H9 (cell line): ENCODE data around the gene UFSP2. TPM values are rescaled to one million over a fixed set of nuclear protein-coding genes. Genes with fewer than 3 reads are reported as not detected.

Source experiments
- DNase-seq: peaks from one replicate; pipeline ENCODE4 v3.0.0-alpha.2; 2017
- H2AFZ ChIP-seq: one replicate; pipeline ENCODE4 v1.6.1; 2013; ENCODE audit warnings: mild to moderate bottlenecking, low read length, control low read depth, moderate library complexity
- H2AK5ac ChIP-seq: 2 replicates; pipeline ENCODE4 v1.6.1; 2013; ENCODE audit warnings: low read length, control low read depth, mixed read lengths; ENCODE audit not compliant: insufficient read length
- H2BK120ac ChIP-seq: one replicate; pipeline ENCODE4 v1.6.1; 2013; ENCODE audit warnings: low read depth, mild to moderate bottlenecking, low read length, control low read depth, inconsistent platforms; ENCODE audit not compliant: poor library complexity, severe bottlenecking
- H2BK12ac ChIP-seq: 2 replicates; pipeline ENCODE4 v1.6.1; 2013; ENCODE audit warnings: low read length, control low read depth, mixed read lengths, low read depth; ENCODE audit not compliant: insufficient read length
- H2BK15ac ChIP-seq: 2 replicates; pipeline ENCODE4 v1.6.1; 2013; ENCODE audit warnings: low read depth, low read length, control low read depth
- H2BK20ac ChIP-seq: one replicate; pipeline ENCODE4 v1.6.1; 2013; ENCODE audit warnings: low read depth, mild to moderate bottlenecking, low read length, control low read depth, inconsistent platforms; ENCODE audit not compliant: poor library complexity, severe bottlenecking
- H2BK5ac ChIP-seq: 2 replicates; pipeline ENCODE4 v1.6.1; 2013; ENCODE audit warnings: low read length, control low read depth, mixed read lengths; ENCODE audit not compliant: insufficient read length
- H3K14ac ChIP-seq: 2 replicates; pipeline ENCODE4 v1.6.1; 2013; ENCODE audit warnings: low read length, control low read depth; ENCODE audit not compliant: insufficient read depth
- H3K18ac ChIP-seq: 2 replicates; pipeline ENCODE4 v1.6.1; 2013; ENCODE audit warnings: low read depth, mild to moderate bottlenecking, mixed read lengths, low read length, control low read depth; ENCODE audit not compliant: insufficient read length
- H3K23ac ChIP-seq: 2 replicates; pipeline ENCODE4 v1.6.1; 2013; ENCODE audit warnings: low read length, control low read depth, mixed read lengths, low read depth; ENCODE audit not compliant: insufficient read length
- H3K23me2 ChIP-seq: 2 replicates; pipeline ENCODE4 v1.6.1; 2013; ENCODE audit warnings: low read depth, mild to moderate bottlenecking, mixed read lengths, low read length, control low read depth; ENCODE audit not compliant: insufficient read length, poor library complexity, severe bottlenecking
- H3K27ac ChIP-seq: 2 replicates; pipeline ENCODE4 v1.5.1; 2013; ENCODE audit warnings: low read length, control low read depth, mixed read lengths, low read depth; ENCODE audit not compliant: insufficient read length
- H3K27me3 ChIP-seq: 2 replicates; pipeline ENCODE4 v1.6.1; 2013; ENCODE audit warnings: low read length, control low read depth, inconsistent platforms; ENCODE audit not compliant: insufficient read depth
- H3K4ac ChIP-seq: 2 replicates; pipeline ENCODE4 v1.6.1; 2013; ENCODE audit warnings: low read depth, mild to moderate bottlenecking, control low read depth, inconsistent platforms, low read length, moderate library complexity
- H3K4me1 ChIP-seq: 2 replicates; pipeline ENCODE4 v1.6.1; 2013; ENCODE audit warnings: low read length, control low read depth, inconsistent platforms; ENCODE audit not compliant: insufficient read depth
- H3K4me2 ChIP-seq: 2 replicates; pipeline ENCODE4 v1.6.1; 2013; ENCODE audit warnings: low read length, control low read depth, mixed read lengths; ENCODE audit not compliant: insufficient read length, insufficient read depth
- H3K56ac ChIP-seq: 2 replicates; pipeline ENCODE4 v1.6.1; 2013; ENCODE audit warnings: low read depth, mild to moderate bottlenecking, mixed read lengths, low read length, control low read depth; ENCODE audit not compliant: insufficient read length
- H3K79me1 ChIP-seq: 2 replicates; pipeline ENCODE4 v1.6.1; 2013; ENCODE audit warnings: low read depth, mild to moderate bottlenecking, moderate library complexity, low read length, control low read depth, inconsistent platforms; ENCODE audit not compliant: insufficient read depth, poor library complexity, severe bottlenecking
- H3K79me2 ChIP-seq: 2 replicates; pipeline ENCODE4 v1.6.1; 2013; ENCODE audit warnings: low read length, control low read depth, inconsistent platforms; ENCODE audit not compliant: insufficient read depth
- H3K9ac ChIP-seq: 2 replicates; pipeline ENCODE4 v1.6.1; 2013; ENCODE audit warnings: low read length, control low read depth, mixed read lengths; ENCODE audit not compliant: insufficient read length; ENCODE audit errors: extremely low read depth
- H3K9me3 ChIP-seq: one replicate; pipeline ENCODE4 v1.6.1; 2013; ENCODE audit warnings: low read depth, low read length, inconsistent platforms; ENCODE audit not compliant: control insufficient read depth
- H3T11ph ChIP-seq: one replicate; pipeline ENCODE4 v1.6.1; 2013; ENCODE audit warnings: mild to moderate bottlenecking, low read length, control low read depth, inconsistent platforms
- H4K20me1 ChIP-seq: one replicate; pipeline ENCODE4 v1.6.1; 2013; ENCODE audit not compliant: control insufficient read depth, insufficient read length, insufficient read depth
- H4K5ac ChIP-seq: 2 replicates; pipeline ENCODE4 v1.6.1; 2013; ENCODE audit warnings: low read depth, mild to moderate bottlenecking, mixed read lengths, low read length, control low read depth; ENCODE audit not compliant: insufficient read length
- H4K8ac ChIP-seq: replicated peaks from 2 replicates; pipeline ENCODE4 v1.6.1; 2013; ENCODE audit warnings: low read length, control low read depth, mixed read lengths, low read depth; ENCODE audit not compliant: insufficient read length
- H4K91ac ChIP-seq: 2 replicates; pipeline ENCODE4 v1.6.1; 2013; ENCODE audit warnings: low read depth, mild to moderate bottlenecking, moderate library complexity, mixed read lengths, low read length, control low read depth; ENCODE audit not compliant: insufficient read length
- H3K27ac Mint-ChIP-seq, 3 experiments: 2 replicates in 2 of 3; 3 replicates in 1 of 3; pipeline ENCODE4 v1.8.0; 2020 to 2021; ENCODE audit warnings: mixed read lengths in 3 of 3, mild to moderate bottlenecking in 1 of 3, moderate library complexity in 1 of 3
- H3K27me3 Mint-ChIP-seq: 2 replicates; pipeline ENCODE4 v1.8.0; 2021; ENCODE audit warnings: low read depth, mild to moderate bottlenecking, moderate library complexity, mixed read lengths
- H3K36me3 Mint-ChIP-seq, 3 experiments: 2 replicates in 2 of 3; 3 replicates in 1 of 3; pipeline ENCODE4 v1.8.0; 2020 to 2021; ENCODE audit warnings: low read depth in 3 of 3, mixed read lengths in 3 of 3; ENCODE audit not compliant: insufficient read depth in 1 of 3
- H3K4me1 Mint-ChIP-seq, 2 experiments: 2 replicates each; pipeline ENCODE4 v1.8.0; 2020; ENCODE audit warnings: mixed read lengths in 2 of 2
- H3K4me3 Mint-ChIP-seq, 2 experiments: 2 replicates in 1 of 2; 3 replicates in 1 of 2; pipeline ENCODE4 v1.8.0; 2020 to 2021; ENCODE audit warnings: mild to moderate bottlenecking in 2 of 2, mixed read lengths in 2 of 2, moderate library complexity in 1 of 2
- H3K9me3 Mint-ChIP-seq, 2 experiments: 2 replicates in 1 of 2; 3 replicates in 1 of 2; pipeline ENCODE4 v1.8.0; 2020; ENCODE audit warnings: mild to moderate bottlenecking in 2 of 2, mixed read lengths in 2 of 2, moderate library complexity in 1 of 2
- CTCF ChIP-seq: fragments of 200-600 bp; sonication (generic); conservative IDR thresholded peaks from 3 replicates; pipeline ENCODE4 v1.8.0; 2021; ENCODE audit warnings: antibody characterized with exemption, mild to moderate bottlenecking
- WGBS: extraction: QIAGEN DNeasy Blood & Tissue Kit; methylation state at CpG from one replicate; pipeline ENCODE4 v1.1.7; 2013; ENCODE audit warnings: missing lambda C conversion rate, low lambda C conversion rate, mixed read lengths; ENCODE audit not compliant: insufficient read length; ENCODE audit errors: extremely low coverage; 5-methylcytosine and 5-hydroxymethylcytosine counted together
- total RNA-seq: library from RNA; stranded (reverse); gene quantifications from 2 replicates; pipeline ENCODE4 v1.2.1, GENCODE V29; 2021

The UFSP2 gene
- total RNA-seq, 1 experiment from 2014 or later: 41.1 TPM

GRCh38 chr4:185392156-185392555, 33.6 kb downstream of the UFSP2 start:
- no peaks in the 10 kb centered on the region for H3K27me3 ChIP-seq
- H3K4me1 ChIP-seq: no peaks in the 10 kb centered on the region
- no peak overlapping the region for H4K91ac ChIP-seq
- H4K8ac ChIP-seq: no peak overlapping the region
- Mint-ChIP-seq H3K27me3 (peaks cover 2% of the 10 kb centered on the region; the same call in 1 of the 2 replicates), H3K4me3 (no peak overlapping the region), H3K9me3 (peaks cover 2 to 3% of the 10 kb centered on the region in 2 experiments; a peak in 4 of 5 replicates), H3K27ac (no peak overlapping the region), H3K36me3 (peaks cover 0 to 7% (median 0%) of the 10 kb centered on the region in 3 experiments; a peak in 2 of 7 replicates), H3K4me1 (peaks cover 11 to 16% of the 10 kb centered on the region in 2 experiments)
- H2BK15ac ChIP-seq: no peak overlapping the region
- no peak overlapping the region for H3K18ac ChIP-seq
- no peaks in the 10 kb centered on the region for H3K79me1 ChIP-seq
- WGBS: no CpG with 5 or more reads among the region's 1 CpG
- no peak overlapping the region for H2BK12ac ChIP-seq
- H2AK5ac ChIP-seq: no peak overlapping the region
- no peaks in the 10 kb centered on the region for H3K79me2 ChIP-seq
- H4K5ac ChIP-seq: no peak overlapping the region
- no peaks in the 10 kb centered on the region for H4K20me1 ChIP-seq
- DNase-seq: no peak
- H3K9me3 ChIP-seq: no peaks in the 10 kb centered on the region
- no peak overlapping the region for H3K23ac ChIP-seq
- no peak overlapping the region for H3K9ac ChIP-seq
- no peak overlapping the region for H2BK120ac ChIP-seq
- H3K23me2 ChIP-seq: peaks cover 8% of the 10 kb centered on the region
- no peak overlapping the region for H3K14ac ChIP-seq
- H3K4me2 ChIP-seq: no peak overlapping the region
- TF ChIP-seq CTCF: no peak
- no peak overlapping the region for H2BK20ac ChIP-seq
- no peak overlapping the region for H3T11ph ChIP-seq
- no peak overlapping the region for H3K56ac ChIP-seq
- H3K27ac ChIP-seq: no peak overlapping the region
- no peak overlapping the region for H3K4ac ChIP-seq
- H2BK5ac ChIP-seq: no peak overlapping the region
- H2AFZ ChIP-seq: no peak overlapping the region
